Natural killer cell (primary cell): ENCODE data around the gene AICDA. TPM values are rescaled to one million over a fixed set of nuclear protein-coding genes. Genes with fewer than 3 reads are reported as not detected.
"Not testable (repeated sequence)": the region's sequence is repeated elsewhere in the genome, so short reads cannot be mapped to it uniquely, and the experiment has no call there.

Experiments
- ATAC-seq, 3 donors: fragments of 150-1000 bp in 2 of 3; fragments of 200-7000 bp in 1 of 3; cut with Tn5 transposase; 1 replicate in 1 of 3; 2 replicates in 2 of 3; pipeline ENCODE4 v1.10.0; 2021; ENCODE audit warnings: mild to moderate bottlenecking in 2 of 3, moderate library complexity in 2 of 3
- DNase-seq, 2 donors: peaks; one replicate each; pipeline versions ENCODE4 v3.0.0 to v3.0.0-alpha.2; 2013 to 2021; ENCODE audit warnings: mixed read lengths in 1 of 2
- H3K27ac ChIP-seq: one replicate; pipeline ENCODE4 v1.5.1; 2013; ENCODE audit warnings: mild to moderate bottlenecking, low read length
- H3K27me3 ChIP-seq: one replicate; pipeline ENCODE4 v1.6.1; 2013; ENCODE audit warnings: low read length; ENCODE audit not compliant: control insufficient read depth, insufficient read depth
- H3K36me3 ChIP-seq: one replicate; pipeline ENCODE4 v1.6.1; 2013; ENCODE audit warnings: low read length; ENCODE audit not compliant: control insufficient read depth, insufficient read depth
- H3K4me1 ChIP-seq: one replicate; pipeline ENCODE4 v1.6.1; 2013; ENCODE audit warnings: low read length; ENCODE audit not compliant: control insufficient read depth, insufficient read depth
- H3K4me3 ChIP-seq: one replicate; pipeline ENCODE4 v1.5.1; 2013; ENCODE audit warnings: low read length
- H3K9me3 ChIP-seq: one replicate; pipeline ENCODE4 v1.6.1; 2013; ENCODE audit warnings: low read length; ENCODE audit not compliant: control insufficient read depth, insufficient read depth
- H3K27ac Mint-ChIP-seq, 2 donors: one replicate each; pipeline ENCODE4 v1.8.0; 2022; ENCODE audit warnings: mild to moderate bottlenecking in 2 of 2, mixed read lengths in 2 of 2, moderate library complexity in 1 of 2
- H3K27me3 Mint-ChIP-seq, 2 donors: one replicate each; pipeline ENCODE4 v1.8.0; 2022; ENCODE audit warnings: low read depth in 2 of 2, mixed read lengths in 2 of 2
- H3K36me3 Mint-ChIP-seq: one replicate; pipeline ENCODE4 v1.8.0; 2022; ENCODE audit warnings: mixed read lengths
- H3K4me1 Mint-ChIP-seq, 2 donors: one replicate each; pipeline ENCODE4 v1.8.0; 2022; ENCODE audit warnings: mixed read lengths in 2 of 2
- H3K4me3 Mint-ChIP-seq: one replicate; pipeline ENCODE4 v1.8.0; 2022; ENCODE audit warnings: mild to moderate bottlenecking, moderate library complexity, mixed read lengths
- H3K9me3 Mint-ChIP-seq, 2 donors: one replicate each; pipeline ENCODE4 v1.8.0; 2022; ENCODE audit warnings: mixed read lengths in 2 of 2
- CTCF ChIP-seq: fragments of 200-600 bp; IDR thresholded peaks from one replicate; pipeline ENCODE4 v1.8.0; 2022; ENCODE audit warnings: antibody characterized with exemption
- WGBS: methylation state at CpG from one replicate; pipeline ENCODE4 v1.1.7; 2013; ENCODE audit warnings: missing lambda C conversion rate; ENCODE audit not compliant: insufficient coverage; 5-methylcytosine and 5-hydroxymethylcytosine counted together
- intact Hi-C: fragments of 100-400 bp; cut with micrococcal nuclease; formaldehyde crosslinking; loops from one replicate; pipeline ENCODE4 v1.14.2; 2022
- total RNA-seq, 4 donors: library from RNA; stranded (reverse); fragments of 120-200 nt in 1 of 4; gene quantifications; one replicate each; pipeline versions ENCODE4 v1.2.3 to v1.2.4, GENCODE V29; 2013 to 2022

The AICDA gene
- total RNA-seq, 3 donors from 2014 or later (not counting 1 experiment from before 2014, with no cell fraction given) = not detected

- DNase-seq (no peak), ATAC-seq (no peak)
- Mint-ChIP-seq H3K4me3 (no peak overlapping the region), H3K27me3 (peaks cover 0 to 6% of the 10 kb centered on the region in 2 donors), H3K4me1 (no peaks in the 10 kb centered on the region), H3K27ac (no peak overlapping the region), H3K9me3 (no peaks in the 10 kb centered on the region), H3K36me3 (no peaks in the 10 kb centered on the region)
- Histone ChIP-seq H3K4me3 (no peak overlapping the region), H3K27ac (no peak overlapping the region), H3K36me3 (no peaks in the 10 kb centered on the region), H3K9me3 (no peaks in the 10 kb centered on the region), H3K4me1 (no peaks in the 10 kb centered on the region), H3K27me3 (no peaks in the 10 kb centered on the region)
- intact Hi-C loops = no loop called here
- TF ChIP-seq CTCF = no peak
- 96% methylated on average over 7 of the region's 7 CpGs for WGBS
Measured at GRCh38 chr12:8589679-8590078, 23.0 kb downstream of the AICDA start.

GRCh38 chr12:8584478-8584877, 28.2 kb downstream of the AICDA start:
- H3K36me3 ChIP-seq, H3K27ac Mint-ChIP-seq, H3K9me3 ChIP-seq, intact Hi-C loops, H3K9me3 Mint-ChIP-seq, H3K27ac ChIP-seq, H3K4me1 Mint-ChIP-seq, H3K27me3 ChIP-seq, H3K4me3 ChIP-seq, H3K4me3 Mint-ChIP-seq, ATAC-seq, H3K27me3 Mint-ChIP-seq, H3K36me3 Mint-ChIP-seq, DNase-seq, H3K4me1 ChIP-seq: not testable (repeated sequence)
- WGBS = 94% methylated on average over 13 of the region's 13 CpGs

- WGBS = 60% methylated on average over 4 of the region's 7 CpGs
- Histone ChIP-seq H3K27ac (no peak overlapping the region), H3K4me1 (no peaks in the 10 kb centered on the region)
Measured at GRCh38 chr12:8584004-8584403, 28.7 kb downstream of the AICDA start.

GRCh38 chr12:8581098-8581784, 31.4 kb downstream of the AICDA start:
- intact Hi-C loops = no loop called here
- Histone ChIP-seq H3K36me3 (no peaks in the 10 kb centered on the region), H3K27me3 (no peaks in the 10 kb centered on the region), H3K4me1 (no peaks in the 10 kb centered on the region), H3K9me3 (no peaks in the 10 kb centered on the region), H3K27ac (no peak overlapping the region), H3K4me3 (no peak overlapping the region)
- no peaks in the 10 kb centered on the region for H3K9me3 Mint-ChIP-seq
- ATAC-seq = no peak
- H3K27ac Mint-ChIP-seq = no peak overlapping the region
- H3K4me1 Mint-ChIP-seq = no peaks in the 10 kb centered on the region
- no peaks in the 10 kb centered on the region for H3K36me3 Mint-ChIP-seq
- 70% methylated on average over 7 of the region's 9 CpGs for WGBS
- no peak for TF ChIP-seq CTCF
- H3K4me3 Mint-ChIP-seq = no peak overlapping the region
- DNase-seq = no peak
- peaks cover 9 to 21% of the 10 kb centered on the region in 2 donors for H3K27me3 Mint-ChIP-seq

More at GRCh38 chr12:8584004-8584403, 28.7 kb downstream of the AICDA start:
- Mint-ChIP-seq H3K27ac (no peak overlapping the region), H3K36me3 (no peaks in the 10 kb centered on the region), H3K27me3 (peaks cover 6% of the 10 kb centered on the region in 2 donors), H3K9me3 (no peaks in the 10 kb centered on the region), H3K4me1 (no peaks in the 10 kb centered on the region), H3K4me3 (no peak overlapping the region)
- no peaks in the 10 kb centered on the region for H3K27me3 ChIP-seq
- H3K36me3 ChIP-seq = no peaks in the 10 kb centered on the region
- ATAC-seq = no peak
- TF ChIP-seq CTCF = no peak
- no peak for DNase-seq
- intact Hi-C loops = no loop called here
- no peak overlapping the region for H3K4me3 ChIP-seq
- no peaks in the 10 kb centered on the region for H3K9me3 ChIP-seq
